Esophagus squamous epithelium (tissue), 5 donors: ENCODE data around the gene ORAI1. TPM values are rescaled to one million over a fixed set of nuclear protein-coding genes. Genes with fewer than 3 reads are reported as not detected.

Experiments
- DNase-seq: peaks from one replicate; lab custom pipeline; 2025; lab: John Stamatoyannopoulos, UW
- H3K27ac ChIP-seq, 4 donors: fragments of 200-600 bp; sonication (generic); one replicate each; pipeline ENCODE4 v1.5.1; 2016 to 2019; ENCODE audit warnings: mild to moderate bottlenecking in 1 of 4
- H3K27me3 ChIP-seq, 4 donors: fragments of 200-600 bp; sonication (generic); 1 replicate in 3 of 4; 2 replicates in 1 of 4; pipeline versions ENCODE4 v1.5.1 to v1.6.0; 2017 to 2021; ENCODE audit warnings: antibody characterized with exemption in 1 of 4
- H3K36me3 ChIP-seq, 3 donors: fragments of 200-600 bp; sonication (generic); one replicate each; pipeline ENCODE4 v1.5.1; 2016 to 2019
- H3K4me1 ChIP-seq, 3 donors: fragments of 200-600 bp; sonication (generic); one replicate each; pipeline ENCODE4 v1.5.1; 2017 to 2019
- H3K4me3 ChIP-seq, 4 donors: fragments of 200-600 bp; sonication (generic); 1 replicate in 3 of 4; 2 replicates in 1 of 4; pipeline ENCODE4 v1.5.1; 2016 to 2019; ENCODE audit warnings: mild to moderate bottlenecking in 2 of 4, moderate library complexity in 1 of 4
- H3K9me3 ChIP-seq, 3 donors: fragments of 200-600 bp; sonication (generic); one replicate each; pipeline ENCODE4 v1.5.1; 2016 to 2019
- POLR2A ChIP-seq, 4 donors: fragments of 450-650 bp; IDR thresholded peaks; one replicate each; pipeline ENCODE4 v1.6.1; 2017; ENCODE audit warnings: antibody characterized with exemption in 4 of 4, mild to moderate bottlenecking in 4 of 4, moderate library complexity in 3 of 4
- WGBS, 2 donors: methylation state at CpG; one replicate each; pipeline ENCODE4 v1.1.5; 2018; 5-methylcytosine and 5-hydroxymethylcytosine counted together
- intact Hi-C: fragments of 100-400 bp; cut with DNase I; formaldehyde crosslinking; loops from one replicate; pipeline ENCODE4 v1.15.0; 2022
- total RNA-seq, 4 donors: library from RNA; depleted of rRNA; stranded (reverse); fragments of >200 nt; gene quantifications; one replicate each; pipeline ENCODE4 v1.1.0, GENCODE V29; 2016
- TF ChIP-seq, protein P1 (sequence below), 6 experiments: fragments of 450-650 bp in 4 of 6; fragments of 200-600 bp in 2 of 6; sonication (generic) in 2 of 6; IDR thresholded peaks; one replicate each; pipeline ENCODE4 v1.5.1; 2016 to 2019; ENCODE audit warnings: antibody characterized with exemption in 6 of 6, mild to moderate bottlenecking in 4 of 6, moderate library complexity in 4 of 6
- donor health status: DM: yes; HTN: yes; CAD: no.

Gene ORAI1
- total RNA-seq, 4 donors from 2014 or later: 4.4 to 7.9 (median 7.0) TPM

DNA sequence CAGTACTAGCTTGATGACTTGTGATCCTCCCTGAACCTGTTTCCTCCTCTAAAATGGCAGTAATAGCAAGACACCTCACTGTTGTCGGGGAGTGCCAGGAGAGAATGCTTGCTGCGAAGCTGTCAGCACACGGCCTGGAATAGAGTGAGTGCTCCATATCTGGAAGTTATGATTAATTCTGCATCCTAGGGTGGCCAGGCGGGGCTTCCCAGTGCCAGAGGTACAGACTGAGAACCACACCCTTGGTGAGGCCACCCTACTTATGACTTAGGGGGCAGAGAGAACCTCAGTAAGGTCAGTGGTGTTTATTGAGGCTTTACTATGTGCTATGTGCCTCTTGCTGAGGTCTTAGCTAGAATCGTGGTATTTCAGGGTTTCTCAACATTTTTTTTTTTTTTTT, 23.0 kb downstream of the ORAI1 start:
- no peaks in the 10 kb centered on the region for H3K9me3 ChIP-seq
- TF ChIP-seq, protein P1, sequence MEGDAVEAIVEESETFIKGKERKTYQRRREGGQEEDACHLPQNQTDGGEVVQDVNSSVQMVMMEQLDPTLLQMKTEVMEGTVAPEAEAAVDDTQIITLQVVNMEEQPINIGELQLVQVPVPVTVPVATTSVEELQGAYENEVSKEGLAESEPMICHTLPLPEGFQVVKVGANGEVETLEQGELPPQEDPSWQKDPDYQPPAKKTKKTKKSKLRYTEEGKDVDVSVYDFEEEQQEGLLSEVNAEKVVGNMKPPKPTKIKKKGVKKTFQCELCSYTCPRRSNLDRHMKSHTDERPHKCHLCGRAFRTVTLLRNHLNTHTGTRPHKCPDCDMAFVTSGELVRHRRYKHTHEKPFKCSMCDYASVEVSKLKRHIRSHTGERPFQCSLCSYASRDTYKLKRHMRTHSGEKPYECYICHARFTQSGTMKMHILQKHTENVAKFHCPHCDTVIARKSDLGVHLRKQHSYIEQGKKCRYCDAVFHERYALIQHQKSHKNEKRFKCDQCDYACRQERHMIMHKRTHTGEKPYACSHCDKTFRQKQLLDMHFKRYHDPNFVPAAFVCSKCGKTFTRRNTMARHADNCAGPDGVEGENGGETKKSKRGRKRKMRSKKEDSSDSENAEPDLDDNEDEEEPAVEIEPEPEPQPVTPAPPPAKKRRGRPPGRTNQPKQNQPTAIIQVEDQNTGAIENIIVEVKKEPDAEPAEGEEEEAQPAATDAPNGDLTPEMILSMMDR (IDR thresholded peaks at IDR 0.05): no peak
- TF ChIP-seq POLR2A (IDR thresholded peaks at IDR 0.05): no peak
- DNase-seq: no peak
- no peak overlapping the region for H3K4me3 ChIP-seq
- intact Hi-C loops: no loop called here
- no peaks in the 10 kb centered on the region for H3K36me3 ChIP-seq
- H3K4me1 ChIP-seq: peaks cover 0 to 33% (median 7%) of the 10 kb centered on the region in 3 donors
- H3K27ac ChIP-seq: no peak overlapping the region
- H3K27me3 ChIP-seq: no peaks in the 10 kb centered on the region
- 72 to 78% methylated on average over 3 to 5 of the region's 5 CpGs for WGBS, 2 donors

DNA sequence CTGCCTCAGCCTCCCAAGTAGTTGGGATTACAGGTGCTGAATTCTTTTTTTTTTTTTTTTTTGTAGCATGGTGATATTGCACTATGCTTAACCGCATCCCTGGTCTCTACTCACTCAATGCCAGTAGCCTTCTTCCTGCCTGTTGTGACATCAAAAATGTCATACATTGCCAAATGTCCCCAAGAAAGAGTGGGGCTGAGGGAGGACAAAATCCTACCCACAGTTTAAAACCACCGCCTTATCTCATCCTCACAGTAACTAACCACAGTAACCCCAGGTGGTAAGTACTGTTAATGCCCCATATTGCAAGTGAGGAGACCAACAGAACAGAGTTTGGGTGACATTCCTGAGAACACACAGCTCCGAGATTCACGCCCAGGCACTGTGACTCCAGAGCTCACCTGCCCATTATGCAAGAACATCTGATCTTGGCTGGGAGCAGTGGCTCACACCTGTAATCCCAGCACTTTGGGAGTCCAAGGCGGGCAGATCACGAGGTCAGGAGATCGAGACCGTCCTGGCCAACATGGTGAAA, 23.6 kb downstream of the ORAI1 start:
- H3K4me1 ChIP-seq: peaks cover 0 to 33% (median 7%) of the 10 kb centered on the region in 3 donors
- no peaks in the 10 kb centered on the region for H3K36me3 ChIP-seq
- no peak overlapping the region for H3K4me3 ChIP-seq
- no peaks in the 10 kb centered on the region for H3K27me3 ChIP-seq
- DNase-seq: no peak
- no peaks in the 10 kb centered on the region for H3K9me3 ChIP-seq
- intact Hi-C loops: no loop called here
- TF ChIP-seq, protein P1 (IDR thresholded peaks at IDR 0.05): no peak
- TF ChIP-seq POLR2A (IDR thresholded peaks at IDR 0.05): no peak
- WGBS, 2 donors: 80 to 86% methylated on average over 2 to 8 of the region's 8 CpGs
- H3K27ac ChIP-seq: no peak overlapping the region

DNA sequence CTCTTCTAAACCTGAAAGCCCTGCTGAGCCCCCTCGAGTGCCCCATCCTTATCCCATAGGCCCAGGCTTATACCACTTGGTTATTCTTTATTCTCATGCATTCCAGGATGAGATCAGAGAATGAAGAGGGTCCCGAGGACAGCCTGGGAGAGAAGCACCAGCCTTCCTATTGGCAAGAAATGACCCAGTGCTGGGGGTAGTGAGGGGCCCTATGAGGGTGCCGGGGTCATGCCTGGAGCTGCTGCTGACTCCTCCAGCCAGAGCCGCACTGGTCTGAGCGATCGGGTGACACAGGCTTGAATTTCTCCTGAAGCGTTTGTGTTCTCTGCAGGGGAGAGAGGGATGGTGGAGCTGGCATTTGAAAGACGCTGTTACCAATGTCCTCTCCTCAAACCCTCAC, 25.0 kb downstream of the ORAI1 start:
- peaks cover 0 to 33% (median 7%) of the 10 kb centered on the region in 3 donors for H3K4me1 ChIP-seq
- intact Hi-C loops: no loop called here
- no peak overlapping the region for H3K27ac ChIP-seq
- no peaks in the 10 kb centered on the region for H3K27me3 ChIP-seq
- H3K4me3 ChIP-seq: no peak overlapping the region
- H3K9me3 ChIP-seq: no peaks in the 10 kb centered on the region
- 89% methylated on average over 5 of the region's 8 CpGs; no CpG with 5 or more reads in 1 of the 2 donors for WGBS, 2 donors
- TF ChIP-seq, protein P1 (IDR thresholded peaks at IDR 0.05): no peak
- no peak for TF ChIP-seq POLR2A (IDR thresholded peaks at IDR 0.05)
- DNase-seq: no peak
- no peaks in the 10 kb centered on the region for H3K36me3 ChIP-seq

DNA sequence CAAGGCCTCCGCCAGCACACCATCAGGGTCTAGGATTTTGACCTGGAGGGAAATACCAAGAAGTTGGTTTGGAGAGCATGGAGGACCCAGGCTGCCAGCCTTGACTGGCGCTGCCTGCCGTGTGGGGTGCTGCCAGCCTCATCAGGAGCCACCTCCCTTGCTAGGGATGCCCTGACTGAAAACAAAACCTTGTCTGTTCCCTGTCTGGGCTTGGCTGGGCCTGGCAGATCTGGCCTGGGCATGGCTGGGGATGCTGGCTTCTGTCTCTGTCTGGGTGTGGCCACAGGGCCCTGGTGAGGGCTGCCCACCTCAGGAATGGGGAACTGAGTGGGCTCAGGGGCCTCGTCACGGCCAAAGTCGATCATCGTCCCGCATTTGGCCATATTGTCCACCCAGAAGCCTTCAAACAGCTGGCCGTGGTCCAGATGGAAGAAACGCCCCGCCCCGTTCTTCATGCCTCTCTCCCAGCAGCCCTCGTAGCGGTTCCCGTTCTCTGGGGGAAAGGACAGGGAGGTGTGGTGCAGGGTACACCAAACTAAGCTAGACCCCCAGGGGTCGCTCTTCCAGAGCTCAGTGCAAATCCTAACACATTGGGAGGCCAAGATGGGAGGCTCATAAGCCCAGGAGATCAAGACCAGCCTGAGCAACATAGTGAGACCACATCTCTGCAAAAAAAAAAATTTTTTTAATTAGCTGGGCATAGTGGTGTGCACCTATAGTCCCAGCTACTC, 26.6 kb downstream of the ORAI1 start:
- no peak overlapping the region for H3K27ac ChIP-seq
- no peak overlapping the region for H3K4me3 ChIP-seq
- no peaks in the 10 kb centered on the region for H3K27me3 ChIP-seq
- no peaks in the 10 kb centered on the region for H3K9me3 ChIP-seq
- 62% methylated on average over 8 of the region's 16 CpGs; no CpG with 5 or more reads in 1 of the 2 donors for WGBS, 2 donors
- intact Hi-C loops: no loop called here
- peaks cover 0 to 34% (median 7%) of the 10 kb centered on the region in 3 donors for H3K4me1 ChIP-seq
- H3K36me3 ChIP-seq: no peaks in the 10 kb centered on the region
- TF ChIP-seq, protein P1 (IDR thresholded peaks at IDR 0.05): no peak
- TF ChIP-seq POLR2A (IDR thresholded peaks at IDR 0.05): no peak
- DNase-seq: no peak

DNA sequence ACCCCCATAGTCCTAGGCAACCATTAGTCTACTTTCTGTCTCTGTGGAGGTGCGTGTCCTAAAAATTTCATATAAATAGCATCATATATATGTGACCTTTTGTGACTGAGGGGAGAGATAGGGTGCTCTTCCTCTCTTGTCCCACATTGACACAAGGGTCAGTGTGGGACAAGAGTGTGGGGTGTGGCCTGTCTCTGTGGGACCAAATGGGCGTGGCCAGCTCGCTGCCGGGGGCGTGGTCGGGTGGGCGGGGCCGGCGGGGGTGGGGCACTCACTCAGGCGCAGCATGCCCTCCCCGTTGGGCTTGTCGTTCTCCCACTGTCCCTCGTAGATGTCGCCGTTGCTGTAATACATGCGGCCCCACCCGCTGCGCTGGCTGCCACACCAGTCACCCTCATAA, 27.7 kb downstream of the ORAI1 start:
- no peak for DNase-seq
- no peak overlapping the region for H3K4me3 ChIP-seq
- no peaks in the 10 kb centered on the region for H3K36me3 ChIP-seq
- no peaks in the 10 kb centered on the region for H3K27me3 ChIP-seq
- peaks cover 0 to 34% (median 6%) of the 10 kb centered on the region in 3 donors for H3K4me1 ChIP-seq
- TF ChIP-seq, protein P1 (IDR thresholded peaks at IDR 0.05): no peak
- TF ChIP-seq POLR2A (IDR thresholded peaks at IDR 0.05): no peak
- WGBS, 2 donors: 40 to 56% methylated on average over 13 to 14 of the region's 18 CpGs
- H3K27ac ChIP-seq: no peak overlapping the region
- H3K9me3 ChIP-seq: no peaks in the 10 kb centered on the region
- intact Hi-C loops: no loop called here
